ENCODE data around the gene TECPR2. TPM values are rescaled to one million over a fixed set of nuclear protein-coding genes. Genes with fewer than 3 reads are reported as not detected.
A peak's percentile ranks its signal among the peaks of the same experiment; 100 is the strongest.

The TECPR2 gene
- total and polyA plus RNA-seq, 12 donors = 5.1 to 74.3 (median 12.9) TPM

DNA sequence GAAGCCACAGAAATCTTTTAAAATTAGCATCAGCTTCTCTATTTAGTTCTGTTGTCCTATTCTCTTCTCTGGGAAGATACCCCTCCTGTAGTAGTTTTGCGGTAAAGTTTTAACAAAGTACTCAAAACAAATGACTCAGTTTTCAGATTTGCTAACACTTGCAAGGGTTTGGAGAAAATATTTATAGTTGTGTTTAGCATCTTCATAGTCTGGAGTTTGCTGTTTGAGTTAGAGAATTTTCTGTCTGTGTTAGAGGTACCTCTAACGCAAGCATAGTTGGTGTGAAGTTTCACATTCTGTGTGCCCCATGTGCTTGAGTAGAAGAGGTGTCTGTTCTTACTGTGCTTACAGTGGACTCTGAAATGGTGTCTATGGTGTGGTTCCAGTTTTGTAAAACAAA is 110.8 kb downstream of the TECPR2 start:
- no peak for DNase-seq
- intact Hi-C loops (cut with DNase I) = no loop called here
- no peak for TF ChIP-seq POLR2A (IDR thresholded peaks at IDR 0.05)
- Histone ChIP-seq H3K4me1 (replicated peaks in 1 of 2) (peaks cover 0 to 7% of the 10 kb centered on the region in 2 donors), H3K4me3 (no peak overlapping the region), H3K9me3 (replicated peaks in 1 of 3) (no peaks in the 10 kb centered on the region), H3K27ac (no peak overlapping the region), H3K27me3 (no peaks in the 10 kb centered on the region), H3K36me3 (replicated peaks in 1 of 2) (no peaks in the 10 kb centered on the region)
- 95 to 98% (median 98%) methylated on average over 2 of the region's 2 CpGs for WGBS, 4 donors

GRCh38 chr14:102474934-102475333 is 112.2 kb downstream of the TECPR2 start:
- no peak overlapping the region for H3K27ac ChIP-seq
- no peaks in the 10 kb centered on the region for H3K36me3 ChIP-seq (replicated peaks in 1 of 2)
- intact Hi-C loops (cut with DNase I) = loop anchor here in 1 of 2 donors (5.0 kb wide), 1 partner anchor 37 kb away; no protein-coding TSS in a partner anchor
- peak; percentile 75 to 94 (median 89) for DNase-seq
- H3K4me3 ChIP-seq = no peak overlapping the region
- no peaks in the 10 kb centered on the region for H3K27me3 ChIP-seq
- H3K9me3 ChIP-seq (replicated peaks in 1 of 3) = no peaks in the 10 kb centered on the region
- TF ChIP-seq, protein P1, sequence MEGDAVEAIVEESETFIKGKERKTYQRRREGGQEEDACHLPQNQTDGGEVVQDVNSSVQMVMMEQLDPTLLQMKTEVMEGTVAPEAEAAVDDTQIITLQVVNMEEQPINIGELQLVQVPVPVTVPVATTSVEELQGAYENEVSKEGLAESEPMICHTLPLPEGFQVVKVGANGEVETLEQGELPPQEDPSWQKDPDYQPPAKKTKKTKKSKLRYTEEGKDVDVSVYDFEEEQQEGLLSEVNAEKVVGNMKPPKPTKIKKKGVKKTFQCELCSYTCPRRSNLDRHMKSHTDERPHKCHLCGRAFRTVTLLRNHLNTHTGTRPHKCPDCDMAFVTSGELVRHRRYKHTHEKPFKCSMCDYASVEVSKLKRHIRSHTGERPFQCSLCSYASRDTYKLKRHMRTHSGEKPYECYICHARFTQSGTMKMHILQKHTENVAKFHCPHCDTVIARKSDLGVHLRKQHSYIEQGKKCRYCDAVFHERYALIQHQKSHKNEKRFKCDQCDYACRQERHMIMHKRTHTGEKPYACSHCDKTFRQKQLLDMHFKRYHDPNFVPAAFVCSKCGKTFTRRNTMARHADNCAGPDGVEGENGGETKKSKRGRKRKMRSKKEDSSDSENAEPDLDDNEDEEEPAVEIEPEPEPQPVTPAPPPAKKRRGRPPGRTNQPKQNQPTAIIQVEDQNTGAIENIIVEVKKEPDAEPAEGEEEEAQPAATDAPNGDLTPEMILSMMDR (IDR thresholded peaks at IDR 0.05) = no peak
- no peak for TF ChIP-seq POLR2A (IDR thresholded peaks at IDR 0.05)
- WGBS, 4 donors = 17 to 44% (median 27%) methylated on average over 1 to 5 of the region's 5 CpGs
- peaks cover 7 to 15% of the 10 kb centered on the region in 2 donors for H3K4me1 ChIP-seq (replicated peaks in 1 of 2)

DNA sequence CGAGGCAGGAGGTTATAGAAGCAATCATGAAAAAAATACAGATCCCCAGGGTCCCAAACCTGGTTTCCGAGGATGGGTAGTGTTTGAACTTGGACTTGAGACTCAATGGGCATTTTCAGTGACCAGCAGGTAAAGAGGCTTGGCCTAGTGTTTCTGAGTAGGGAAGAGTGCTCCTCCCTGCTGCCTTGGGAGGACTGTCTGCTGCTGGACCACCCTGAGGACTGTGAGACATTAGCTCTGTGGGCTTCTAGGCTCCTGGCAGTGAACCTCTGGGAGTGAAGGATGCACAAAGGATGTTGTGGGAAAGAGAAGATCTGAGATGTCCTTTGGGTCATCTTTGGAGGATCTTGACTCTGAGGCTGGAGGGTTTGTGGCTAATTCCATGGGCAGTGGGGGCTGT is 116.4 kb downstream of the TECPR2 start:
- TF ChIP-seq, protein P1 (IDR thresholded peaks at IDR 0.05) = no peak
- TF ChIP-seq POLR2A (IDR thresholded peaks at IDR 0.05) = no peak
- intact Hi-C loops (cut with DNase I) = loop anchor here in 1 of 2 donors (5.0 kb wide), 1 partner anchor 33 kb away; no protein-coding TSS in a partner anchor
- Histone ChIP-seq H3K27me3 (no peaks in the 10 kb centered on the region), H3K27ac (peak overlapping the region in 4 of 5 donors; percentile 33 to 82 (median 74)), H3K36me3 (replicated peaks in 1 of 2) (no peaks in the 10 kb centered on the region), H3K4me3 (no peak overlapping the region), H3K4me1 (replicated peaks in 1 of 2) (peaks cover 9 to 17% of the 10 kb centered on the region in 2 donors), H3K9me3 (replicated peaks in 1 of 3) (no peaks in the 10 kb centered on the region)
- 99 to 100% (median 100%) methylated on average over 2 of the region's 2 CpGs for WGBS, 4 donors
- DNase-seq = no peak

DNA sequence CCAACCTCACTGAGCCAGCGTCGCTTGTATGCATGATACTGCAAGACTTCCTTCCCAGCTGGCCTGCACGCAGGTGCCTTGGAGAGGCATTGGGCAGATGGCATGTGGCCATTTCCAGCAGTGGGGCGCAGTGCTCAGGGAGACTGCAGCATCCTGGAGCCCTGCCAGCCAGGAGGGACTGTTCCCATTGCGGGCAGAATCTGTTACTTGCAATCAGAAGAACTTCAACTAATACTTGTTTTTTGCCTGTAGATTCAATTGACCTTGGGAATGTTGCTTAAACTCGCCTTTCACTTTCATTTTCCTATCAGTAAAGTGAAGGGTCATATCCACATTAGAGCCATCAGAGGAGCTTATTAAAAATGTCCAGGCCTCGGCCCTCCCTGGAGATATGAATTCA is 117.0 kb downstream of the TECPR2 start:
- Histone ChIP-seq H3K4me3 (peak overlapping the region in 1 of 4 donors; percentile 37), H3K36me3 (replicated peaks in 1 of 2) (no peaks in the 10 kb centered on the region), H3K27ac (peak overlapping the region in 4 of 5 donors; percentile 33 to 82 (median 74)), H3K9me3 (replicated peaks in 1 of 3) (no peaks in the 10 kb centered on the region), H3K27me3 (no peaks in the 10 kb centered on the region), H3K4me1 (replicated peaks in 1 of 2) (peaks cover 9 to 16% of the 10 kb centered on the region in 2 donors)
- intact Hi-C loops (cut with DNase I) = loop anchor here in 1 of 2 donors (5.0 kb wide), 1 partner anchor 33 kb away; no protein-coding TSS in a partner anchor
- TF ChIP-seq, protein P1 (IDR thresholded peaks at IDR 0.05) = no peak
- peak; percentile 50 to 84 (median 75) for DNase-seq
- 32 to 37% (median 34%) methylated on average over 7 of the region's 7 CpGs for WGBS, 4 donors

GRCh38 chr14:102481371-102481770 is 118.6 kb downstream of the TECPR2 start:
- Histone ChIP-seq H3K27ac (peak overlapping the region in 1 of 5 donors; percentile 18), H3K36me3 (replicated peaks in 1 of 2) (no peaks in the 10 kb centered on the region), H3K4me1 (replicated peaks in 1 of 2) (peaks cover 9 to 10% of the 10 kb centered on the region in 2 donors), H3K27me3 (no peaks in the 10 kb centered on the region), H3K4me3 (no peak overlapping the region), H3K9me3 (replicated peaks in 1 of 3) (no peaks in the 10 kb centered on the region)
- intact Hi-C loops (cut with DNase I) = no loop called here
- 94 to 100% (median 98%) methylated on average over 4 of the region's 4 CpGs for WGBS, 4 donors
- DNase-seq = no peak
- TF ChIP-seq POLR2A (IDR thresholded peaks at IDR 0.05) = no peak
- TF ChIP-seq, protein P1 (IDR thresholded peaks at IDR 0.05) = no peak

Measured in adrenal gland (tissue), 12 donors.